Kidney tubule cell (primary cell): ENCODE data around the gene PIK3AP1.
"Not testable (repeated sequence)": the region's sequence is repeated elsewhere in the genome, so short reads cannot be mapped to it uniquely, and the experiment has no call there.

ENCODE experiments used
- DNase-seq: peaks from one replicate; pipeline ENCODE4 v3.0.0-alpha.2; 2018; ENCODE audit warnings: low spot score

PIK3AP1 gene

DNA sequence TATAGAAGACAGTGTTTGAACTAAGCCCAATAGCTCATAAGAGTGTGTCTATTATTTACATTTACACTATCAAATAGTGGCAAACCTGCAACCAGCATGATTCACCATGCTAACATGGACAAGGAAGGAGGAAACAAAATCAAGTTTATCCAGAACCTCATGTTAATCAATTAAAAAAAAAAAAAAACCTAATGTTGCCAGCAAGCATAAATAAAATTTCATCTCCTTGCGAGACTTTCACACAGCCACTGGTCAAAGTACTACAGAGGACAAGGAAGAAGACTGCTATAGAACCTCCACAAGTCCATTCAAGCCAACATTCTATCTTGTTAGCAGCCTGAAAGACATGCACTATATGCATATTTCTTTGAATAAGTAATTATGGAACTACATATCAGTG is 143.2 kb downstream of the PIK3AP1 start:
- peak; percentile 36 for DNase-seq

DNA sequence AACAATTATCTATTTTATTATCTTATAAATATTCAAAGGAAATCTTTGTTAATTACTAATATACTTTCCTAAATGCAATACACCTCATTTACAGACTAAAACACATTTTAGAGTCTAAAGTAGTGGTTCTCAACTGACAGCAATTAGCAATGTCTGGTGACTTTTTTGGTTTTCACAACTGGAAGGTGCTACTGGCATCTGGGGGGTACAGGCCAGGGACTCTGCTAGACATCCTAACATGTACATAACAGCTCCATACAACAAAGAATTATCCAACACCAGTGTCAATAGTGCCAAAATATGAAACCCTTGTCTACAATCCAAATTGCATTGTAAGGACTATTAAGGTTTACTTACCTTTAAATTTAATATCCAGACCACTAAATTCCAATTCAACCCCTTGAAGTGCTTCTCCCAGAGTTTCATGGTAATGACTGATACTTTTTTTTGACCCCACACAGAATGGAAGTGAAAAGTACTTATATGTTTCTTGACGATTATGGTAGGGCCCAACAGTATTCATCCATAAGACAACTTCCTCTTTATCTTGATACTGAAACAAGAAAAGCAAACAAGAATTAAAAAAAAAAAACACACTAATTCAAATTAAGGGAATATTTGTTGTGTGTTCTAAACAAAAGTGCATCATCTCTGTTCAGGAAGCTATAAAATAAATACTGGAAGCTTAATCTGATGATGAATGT is 143.9 kb downstream of the PIK3AP1 start:
- no peak for DNase-seq

DNA sequence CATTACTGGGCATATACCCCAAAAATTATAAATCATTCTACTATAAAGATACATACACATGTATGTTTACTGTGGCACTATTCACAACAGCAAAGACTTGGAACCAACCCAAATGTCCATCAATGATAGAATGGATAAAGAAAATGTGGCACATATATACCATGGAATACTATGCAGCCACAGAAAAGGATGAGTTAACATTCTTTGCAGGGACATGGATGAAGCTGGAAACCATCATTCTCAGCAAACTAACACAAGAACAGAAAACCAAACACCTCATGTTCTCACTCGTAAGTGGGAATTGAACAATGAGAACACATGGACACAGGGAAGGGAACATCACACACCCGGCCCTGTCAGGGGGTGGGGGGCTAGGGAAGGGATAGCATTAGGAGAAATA is 145.8 kb downstream of the PIK3AP1 start:
- not testable (repeated sequence) for DNase-seq

DNA sequence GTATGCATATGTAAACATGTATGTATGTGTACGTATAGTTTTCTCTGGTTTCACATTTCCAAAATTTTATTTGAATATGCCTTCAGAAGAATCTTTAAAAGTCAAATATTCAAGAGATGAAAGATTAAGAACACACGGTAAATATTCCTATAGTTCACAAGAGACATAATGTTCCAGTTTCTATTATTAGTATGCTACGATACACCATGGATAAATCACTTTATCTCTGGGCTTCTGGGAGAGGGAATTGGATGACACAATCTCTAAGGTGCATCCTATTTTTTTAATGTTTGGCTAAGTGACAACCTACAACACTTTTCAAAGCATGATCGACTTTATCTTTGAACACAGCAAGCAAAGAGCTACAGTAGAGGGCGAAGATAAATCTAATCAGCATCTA is 147.3 kb downstream of the PIK3AP1 start:
- DNase-seq = no peak

DNA sequence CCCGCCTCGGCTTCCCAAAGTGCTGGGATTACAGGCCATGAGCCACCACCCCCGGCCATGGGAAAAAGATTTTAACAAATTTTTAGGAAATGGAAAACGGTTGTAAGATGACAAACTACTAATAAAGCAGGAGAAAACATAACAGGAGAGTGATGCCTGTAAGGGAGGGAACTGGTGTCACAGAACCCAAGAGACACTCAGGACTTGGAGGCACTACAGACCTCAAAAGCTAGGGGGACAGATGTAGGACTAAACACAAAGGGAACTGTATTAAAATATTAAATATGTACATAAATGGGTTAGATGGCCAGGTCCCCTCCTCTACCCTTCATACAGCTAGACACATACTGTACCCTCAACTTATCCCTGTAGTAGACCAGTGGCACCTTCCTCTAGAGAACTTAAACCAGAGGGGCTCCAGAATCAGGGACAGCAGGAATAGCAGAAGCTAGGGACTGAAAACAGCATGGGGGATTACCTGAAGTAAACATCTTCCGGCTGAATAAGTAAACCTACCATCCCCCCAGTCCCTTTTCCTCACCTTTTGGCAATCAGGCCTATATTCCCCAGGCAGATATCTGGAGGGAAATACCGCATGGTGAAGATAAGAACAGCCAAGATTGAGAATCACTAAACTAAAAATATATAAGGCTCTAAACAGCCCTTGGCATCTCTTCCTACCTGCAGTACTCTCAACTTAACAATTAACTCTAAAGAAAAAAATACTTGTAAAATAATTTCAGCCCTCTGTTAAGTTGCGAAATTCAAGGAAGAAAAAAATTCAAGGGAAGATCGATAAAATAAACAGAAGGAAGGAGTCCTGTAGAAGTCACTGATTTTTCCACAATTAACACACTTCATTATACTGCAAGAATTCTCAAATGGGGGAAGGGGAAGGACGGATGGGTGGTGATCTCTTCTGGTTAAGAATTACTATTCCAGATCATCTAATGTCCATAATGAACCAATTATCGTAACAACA is 149.0 kb downstream of the PIK3AP1 start:
- no peak for DNase-seq

DNA sequence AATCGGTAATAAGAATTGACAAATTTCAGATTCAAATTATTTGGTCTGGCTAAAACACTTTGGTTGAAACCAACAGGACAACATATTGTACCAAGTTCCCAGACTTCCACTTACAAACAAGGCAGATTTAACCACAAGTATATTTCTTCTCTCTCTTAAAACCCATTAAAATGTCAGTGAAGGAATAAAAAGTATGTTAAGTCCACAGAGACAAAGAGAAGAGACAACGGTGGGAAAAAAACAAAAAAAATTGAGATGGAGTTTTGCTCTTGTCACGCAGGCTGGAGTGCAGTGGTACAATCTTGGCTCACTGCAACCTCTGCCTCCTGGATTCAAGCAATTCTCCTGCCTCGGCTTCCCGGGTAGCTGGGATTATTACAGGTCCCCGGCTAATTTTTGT is 149.8 kb downstream of the PIK3AP1 start:
- DNase-seq = no peak

DNA sequence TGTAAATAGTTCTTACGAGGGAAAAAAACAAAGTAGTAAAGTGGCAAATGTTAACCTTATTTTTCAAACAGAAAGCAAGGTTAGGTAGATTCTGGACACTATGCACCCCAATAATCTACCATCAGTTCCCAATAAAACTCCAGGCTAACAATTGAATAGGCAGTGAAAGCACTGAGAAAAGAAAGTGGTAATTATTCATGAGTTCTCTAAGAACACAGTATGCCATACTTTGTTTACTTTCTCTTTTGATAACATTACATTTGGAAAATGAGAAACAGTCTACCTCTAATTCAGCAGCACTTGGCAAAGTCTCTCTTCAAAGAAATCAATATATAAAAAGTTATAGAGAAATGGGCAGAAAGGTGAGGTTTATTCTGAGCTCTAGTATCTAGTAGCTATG is 151.9 kb downstream of the PIK3AP1 start:
- no peak for DNase-seq

DNA sequence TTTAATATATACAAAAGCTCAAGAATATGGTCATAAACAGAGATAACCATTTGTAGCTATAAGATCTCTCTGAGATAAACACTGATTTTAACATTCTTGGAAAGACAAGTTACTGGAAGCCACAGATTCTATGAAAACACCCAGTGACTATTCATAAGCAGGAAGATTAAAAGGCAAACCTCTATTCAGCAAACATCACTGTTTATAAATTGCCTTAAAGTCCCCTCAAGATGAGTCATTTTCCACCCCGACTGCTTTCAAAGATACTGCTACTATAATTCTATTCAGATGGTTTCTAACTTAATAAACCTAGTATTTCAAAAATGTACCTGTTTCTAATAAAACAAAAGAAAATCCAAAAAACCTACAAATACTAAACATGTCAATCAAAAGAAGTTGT is 154.5 kb downstream of the PIK3AP1 start:
- peak; percentile 24 for DNase-seq

DNA sequence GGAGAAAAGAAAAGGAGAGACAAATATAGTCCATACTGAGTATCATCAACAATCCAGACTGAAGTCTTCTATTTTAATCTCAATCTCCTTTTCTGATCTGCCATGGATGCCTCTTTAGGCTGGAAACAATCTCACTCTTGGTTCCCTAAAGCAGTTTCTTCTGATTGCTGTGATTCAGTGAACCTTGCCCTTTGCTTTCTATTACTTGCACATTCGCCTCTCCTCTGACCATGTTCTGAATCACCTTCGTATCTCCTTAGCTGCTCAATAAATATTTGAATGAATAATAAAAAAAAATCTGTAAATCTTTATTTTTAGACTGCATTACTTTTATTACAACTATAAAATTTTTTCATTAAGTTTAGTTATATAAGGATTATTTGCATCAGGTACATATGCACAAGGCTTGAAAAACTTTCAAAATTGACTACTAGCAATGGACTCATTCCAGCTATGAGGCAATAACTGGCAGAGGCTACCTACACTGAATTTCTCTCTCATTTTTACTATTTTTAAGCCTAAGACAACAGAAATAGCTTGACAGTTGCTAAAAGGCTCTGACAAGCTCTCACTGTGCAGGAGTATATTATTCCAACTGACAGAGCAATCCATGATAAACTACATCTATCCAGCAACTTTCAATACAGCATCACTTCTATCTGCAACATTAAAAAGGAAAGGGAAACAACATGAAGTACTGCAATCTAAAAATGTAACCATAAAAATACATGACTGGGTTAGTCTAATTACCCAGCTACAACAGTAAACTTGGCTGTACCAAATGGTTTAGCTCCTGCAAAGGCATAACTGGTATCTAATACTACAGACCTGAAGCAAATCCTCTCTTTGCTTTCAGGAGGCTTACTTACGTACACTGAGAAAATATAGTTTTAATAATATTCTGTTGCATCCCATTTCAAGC is 159.1 kb downstream of the PIK3AP1 start:
- peak; percentile 30 for DNase-seq

DNA sequence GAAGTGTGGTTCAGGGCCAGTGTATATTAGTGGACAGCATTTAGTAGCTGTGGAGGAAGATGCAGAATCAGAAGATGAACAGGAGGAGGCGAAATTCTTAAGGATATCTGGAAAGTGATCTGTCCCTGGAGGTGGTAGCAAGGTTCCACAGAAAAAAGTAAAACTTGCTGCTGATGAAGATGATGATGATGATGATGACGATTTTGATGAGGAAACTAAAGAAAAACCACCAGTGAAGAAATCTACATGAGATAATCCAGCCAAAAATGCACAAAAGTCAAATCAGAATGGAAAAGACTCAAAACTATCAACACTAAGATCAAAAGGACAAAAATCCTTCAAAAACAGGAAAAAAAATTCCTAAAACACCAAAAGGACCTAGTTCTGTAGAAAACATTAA is 159.8 kb downstream of the PIK3AP1 start:
- no peak for DNase-seq

DNA sequence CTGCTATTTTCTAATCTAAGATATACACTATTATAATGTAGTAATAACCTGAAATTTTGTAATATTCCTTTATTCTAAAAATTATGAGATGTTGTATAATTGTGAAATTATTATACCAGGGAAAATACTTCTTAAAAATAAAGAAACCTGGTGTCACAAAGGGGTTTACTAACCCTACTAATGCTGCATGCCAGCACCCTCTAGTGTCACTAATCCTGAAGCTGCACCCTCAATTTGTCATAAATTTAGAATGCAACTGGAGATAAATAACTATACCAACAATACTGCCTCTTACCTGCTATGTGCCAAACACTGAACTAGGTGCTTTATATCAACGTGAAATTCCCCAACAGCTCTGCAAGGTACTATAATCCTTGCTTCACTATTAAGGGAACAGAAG is 164.3 kb downstream of the PIK3AP1 start:
- DNase-seq = no peak

DNA sequence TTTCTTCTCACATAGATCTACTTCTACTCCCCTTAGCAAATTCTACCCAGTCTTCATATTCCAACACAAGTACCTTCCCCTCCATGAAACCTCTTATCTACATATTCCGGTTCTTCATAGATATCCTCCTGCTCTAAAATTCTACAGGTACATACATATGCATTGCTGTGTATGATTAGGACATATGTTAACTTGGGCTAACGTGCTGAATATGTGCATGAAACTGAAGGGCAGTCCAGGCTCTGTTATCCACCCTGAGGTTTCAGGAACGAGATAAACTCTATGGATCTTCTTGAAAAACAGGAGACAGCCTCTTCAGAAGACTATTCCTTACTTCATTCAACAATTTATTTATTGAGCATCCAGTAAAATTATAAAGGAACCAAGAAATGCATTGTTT is 165.0 kb downstream of the PIK3AP1 start:
- DNase-seq = no peak

DNA sequence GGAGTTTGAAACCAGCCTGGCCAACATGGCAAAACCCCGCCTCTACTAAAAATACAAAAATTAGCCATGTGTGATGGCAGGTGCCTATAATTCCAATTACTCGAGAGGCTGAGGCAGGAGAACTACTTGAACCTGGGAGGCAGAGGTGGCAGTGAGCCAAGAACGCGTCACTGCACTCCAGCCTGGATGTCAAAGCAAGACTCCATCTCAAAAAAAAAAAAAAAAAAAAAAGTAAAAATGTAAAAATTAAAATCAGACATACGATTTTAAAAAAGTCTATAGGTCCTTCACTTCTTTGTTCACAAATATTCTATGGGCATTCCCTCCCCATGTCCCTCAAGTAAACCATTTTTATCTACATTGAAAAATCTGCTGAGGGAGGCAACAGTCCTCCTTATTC is 171.7 kb downstream of the PIK3AP1 start:
- DNase-seq = no peak

DNA sequence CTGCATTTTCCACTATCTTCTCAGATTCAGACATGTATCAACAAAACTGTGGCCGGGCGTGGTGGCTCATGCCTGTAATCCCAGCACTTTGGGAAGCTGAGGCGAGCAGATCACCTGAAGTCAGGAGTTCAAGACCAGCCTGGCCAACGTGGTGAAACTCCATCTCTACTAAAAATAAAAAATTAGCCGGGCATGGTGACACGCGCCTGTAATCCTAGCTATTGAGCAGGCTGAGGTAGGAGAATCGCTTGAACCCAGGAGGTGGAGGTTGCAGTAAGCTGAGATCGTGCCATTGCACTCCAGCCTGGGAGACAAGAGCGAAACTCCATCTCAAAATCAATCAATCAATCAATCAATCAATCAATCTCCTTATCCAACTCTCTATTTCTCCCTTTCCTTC is 174.8 kb downstream of the PIK3AP1 start:
- DNase-seq = not testable (repeated sequence)
